Panc1 (cell line): ENCODE results near the gene AATF.

ENCODE experiments used
- TF ChIP-seq, protein P1 (sequence below): fragments of 450-650 bp; IDR thresholded peaks from 2 replicates; pipeline ENCODE4 v1.5.1; 2017; ENCODE audit warnings: mild to moderate bottlenecking
- TF ChIP-seq, protein P2 (sequence below), 2 experiments: IDR thresholded peaks; 2 replicates each; pipeline ENCODE4 v1.6.1; 2011 to 2012; ENCODE audit warnings: low read depth in 2 of 2, control low read depth in 1 of 2, low read length in 1 of 2, mild to moderate bottlenecking in 1 of 2, moderate library complexity in 1 of 2; ENCODE audit not compliant: insufficient read depth in 1 of 2

DNA sequence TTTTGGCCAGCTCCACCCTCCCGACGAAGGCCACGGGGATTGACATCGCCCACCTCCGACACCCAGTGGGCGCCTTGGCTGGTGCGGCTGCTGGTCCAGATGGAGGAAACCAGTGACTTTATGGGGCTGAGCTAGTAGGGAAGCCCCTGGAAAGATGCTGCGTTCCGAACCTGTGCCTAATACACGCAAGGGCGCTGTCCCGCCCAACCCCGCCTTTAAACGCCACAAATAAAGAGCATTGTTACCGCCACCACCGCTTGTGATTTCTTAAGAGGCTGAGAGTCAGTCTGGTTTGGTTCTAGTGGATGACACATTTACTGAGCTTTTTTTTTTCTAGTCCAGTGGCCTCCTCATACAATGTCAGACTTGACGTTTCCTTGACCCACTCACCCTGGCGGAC lies 107.9 kb downstream of the AATF start:
- TF ChIP-seq, protein P1, sequence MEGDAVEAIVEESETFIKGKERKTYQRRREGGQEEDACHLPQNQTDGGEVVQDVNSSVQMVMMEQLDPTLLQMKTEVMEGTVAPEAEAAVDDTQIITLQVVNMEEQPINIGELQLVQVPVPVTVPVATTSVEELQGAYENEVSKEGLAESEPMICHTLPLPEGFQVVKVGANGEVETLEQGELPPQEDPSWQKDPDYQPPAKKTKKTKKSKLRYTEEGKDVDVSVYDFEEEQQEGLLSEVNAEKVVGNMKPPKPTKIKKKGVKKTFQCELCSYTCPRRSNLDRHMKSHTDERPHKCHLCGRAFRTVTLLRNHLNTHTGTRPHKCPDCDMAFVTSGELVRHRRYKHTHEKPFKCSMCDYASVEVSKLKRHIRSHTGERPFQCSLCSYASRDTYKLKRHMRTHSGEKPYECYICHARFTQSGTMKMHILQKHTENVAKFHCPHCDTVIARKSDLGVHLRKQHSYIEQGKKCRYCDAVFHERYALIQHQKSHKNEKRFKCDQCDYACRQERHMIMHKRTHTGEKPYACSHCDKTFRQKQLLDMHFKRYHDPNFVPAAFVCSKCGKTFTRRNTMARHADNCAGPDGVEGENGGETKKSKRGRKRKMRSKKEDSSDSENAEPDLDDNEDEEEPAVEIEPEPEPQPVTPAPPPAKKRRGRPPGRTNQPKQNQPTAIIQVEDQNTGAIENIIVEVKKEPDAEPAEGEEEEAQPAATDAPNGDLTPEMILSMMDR, result no peak
- TF ChIP-seq, protein P2, sequence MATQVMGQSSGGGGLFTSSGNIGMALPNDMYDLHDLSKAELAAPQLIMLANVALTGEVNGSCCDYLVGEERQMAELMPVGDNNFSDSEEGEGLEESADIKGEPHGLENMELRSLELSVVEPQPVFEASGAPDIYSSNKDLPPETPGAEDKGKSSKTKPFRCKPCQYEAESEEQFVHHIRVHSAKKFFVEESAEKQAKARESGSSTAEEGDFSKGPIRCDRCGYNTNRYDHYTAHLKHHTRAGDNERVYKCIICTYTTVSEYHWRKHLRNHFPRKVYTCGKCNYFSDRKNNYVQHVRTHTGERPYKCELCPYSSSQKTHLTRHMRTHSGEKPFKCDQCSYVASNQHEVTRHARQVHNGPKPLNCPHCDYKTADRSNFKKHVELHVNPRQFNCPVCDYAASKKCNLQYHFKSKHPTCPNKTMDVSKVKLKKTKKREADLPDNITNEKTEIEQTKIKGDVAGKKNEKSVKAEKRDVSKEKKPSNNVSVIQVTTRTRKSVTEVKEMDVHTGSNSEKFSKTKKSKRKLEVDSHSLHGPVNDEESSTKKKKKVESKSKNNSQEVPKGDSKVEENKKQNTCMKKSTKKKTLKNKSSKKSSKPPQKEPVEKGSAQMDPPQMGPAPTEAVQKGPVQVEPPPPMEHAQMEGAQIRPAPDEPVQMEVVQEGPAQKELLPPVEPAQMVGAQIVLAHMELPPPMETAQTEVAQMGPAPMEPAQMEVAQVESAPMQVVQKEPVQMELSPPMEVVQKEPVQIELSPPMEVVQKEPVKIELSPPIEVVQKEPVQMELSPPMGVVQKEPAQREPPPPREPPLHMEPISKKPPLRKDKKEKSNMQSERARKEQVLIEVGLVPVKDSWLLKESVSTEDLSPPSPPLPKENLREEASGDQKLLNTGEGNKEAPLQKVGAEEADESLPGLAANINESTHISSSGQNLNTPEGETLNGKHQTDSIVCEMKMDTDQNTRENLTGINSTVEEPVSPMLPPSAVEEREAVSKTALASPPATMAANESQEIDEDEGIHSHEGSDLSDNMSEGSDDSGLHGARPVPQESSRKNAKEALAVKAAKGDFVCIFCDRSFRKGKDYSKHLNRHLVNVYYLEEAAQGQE (IDR thresholded peaks at IDR 0.05; ENCODE audit: insufficient read depth in 1 of 2, low read depth in 2 of 2, low read length in 1 of 2), result no peak
